ENCODE measurements around the gene AHCYL2.
"Not testable (repeated sequence)": the region's sequence is repeated elsewhere in the genome, so short reads cannot be mapped to it uniquely, and the experiment has no call there.

DNA sequence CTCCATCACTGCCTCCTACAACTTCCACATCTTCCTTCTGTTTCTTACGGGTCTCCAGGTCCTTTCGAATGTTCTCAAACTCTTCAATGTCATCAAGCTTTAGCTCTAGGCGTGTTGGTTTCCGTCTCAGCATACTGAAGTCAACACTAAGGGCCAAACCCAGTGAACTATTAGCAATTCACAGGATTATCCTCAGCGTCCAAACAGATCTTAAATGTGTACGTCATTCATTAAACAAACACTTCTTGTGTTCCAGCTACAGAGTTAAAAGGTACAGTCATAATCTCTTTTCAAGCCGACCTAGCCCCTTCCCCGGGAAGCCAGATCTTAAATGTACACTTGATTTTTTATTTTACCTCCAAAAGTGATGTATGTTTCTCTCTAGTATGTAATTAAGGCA, 185.4 kb downstream of the AHCYL2 start:
- TF ChIP-seq EZH2 (IDR thresholded peaks at IDR 0.05); POLR2AphosphoS5 (IDR thresholded peaks at IDR 0.05; ENCODE audit: borderline replicate concordance, low read depth, low read length): not testable (repeated sequence)

All from SK-N-MC (cell line).